ENCODE results near the gene GPRIN3. TPM values are rescaled to one million over a fixed set of nuclear protein-coding genes. Genes with fewer than 3 reads are reported as not detected.

Gene GPRIN3
- total RNA-seq, 1 experiment from 2014 or later = not detected

- Histone ChIP-seq H3K36me3 (ENCODE audit: insufficient read depth, low read length, poor library complexity, severe bottlenecking) (no peaks in the 10 kb centered on the region), H3K4me1 (ENCODE audit: insufficient read depth, low read length, poor library complexity, severe bottlenecking) (no peaks in the 10 kb centered on the region), H3K27me3 (replicated peaks; ENCODE audit: insufficient read depth, low read depth, low read length, poor library complexity) (peaks cover 13% of the 10 kb centered on the region), H3K27ac (ENCODE audit: low read depth, low read length, poor library complexity, severe bottlenecking) (no peak overlapping the region), H3K9me3 (ENCODE audit: low read depth, low read length, poor library complexity, severe bottlenecking) (no peaks in the 10 kb centered on the region), H3K4me3 (ENCODE audit: low read depth, low read length, poor library complexity, severe bottlenecking) (peak overlapping the region; percentile 46)
- no peak for TF ChIP-seq EZH2 (IDR thresholded peaks at IDR 0.05; ENCODE audit: borderline replicate concordance, low read depth, low read length, poor library complexity, severe bottlenecking)
- no peak for TF ChIP-seq CTCF (conservative IDR thresholded peaks at IDR 0.05; ENCODE audit: low read depth, low read length)
- intact Hi-C loops (cut with micrococcal nuclease; ENCODE audit: unreplicated experiment) = no loop called here
- DNase-seq (ENCODE audit: low spot score) = no peak
- ChIA-PET CTCF (no interaction called here), POLR2A (ENCODE audit: low non-redundant PET) (no interaction called here)
- BruUV-seq (replicated peaks) = no TSS peak
Observed at GRCh38 chr4:89307178-89307445, 488 bp downstream of the GPRIN3 start.

- TF ChIP-seq EZH2 (IDR thresholded peaks at IDR 0.05; ENCODE audit: borderline replicate concordance, low read depth, low read length, poor library complexity, severe bottlenecking) (no peak), CTCF (conservative IDR thresholded peaks at IDR 0.05; ENCODE audit: low read depth, low read length) (no peak)
- peaks cover 13% of the 10 kb centered on the region for H3K27me3 ChIP-seq (replicated peaks; ENCODE audit: insufficient read depth, low read depth, low read length, poor library complexity)
- no peaks in the 10 kb centered on the region for H3K36me3 ChIP-seq (ENCODE audit: insufficient read depth, low read length, poor library complexity, severe bottlenecking)
- H3K9me3 ChIP-seq (ENCODE audit: low read depth, low read length, poor library complexity, severe bottlenecking) = no peaks in the 10 kb centered on the region
- DNase-seq (ENCODE audit: low spot score) = no peak
- no TSS peak for BruUV-seq (replicated peaks)
- no peaks in the 10 kb centered on the region for H3K4me1 ChIP-seq (ENCODE audit: insufficient read depth, low read length, poor library complexity, severe bottlenecking)
- H3K27ac ChIP-seq (ENCODE audit: low read depth, low read length, poor library complexity, severe bottlenecking) = no peak overlapping the region
- no peak overlapping the region for H3K4me3 ChIP-seq (ENCODE audit: low read depth, low read length, poor library complexity, severe bottlenecking)
- ChIA-PET CTCF (no interaction called here), POLR2A (ENCODE audit: low non-redundant PET) (no interaction called here)
- intact Hi-C loops (cut with micrococcal nuclease; ENCODE audit: unreplicated experiment) = no loop called here
Observed at GRCh38 chr4:89306486-89307177, 968 bp downstream of the GPRIN3 start.

GRCh38 chr4:89305712-89306437 lies 1.7 kb downstream of the GPRIN3 start:
- CTCF ChIA-PET = no interaction called here
- Histone ChIP-seq H3K36me3 (ENCODE audit: insufficient read depth, low read length, poor library complexity, severe bottlenecking) (no peaks in the 10 kb centered on the region), H3K4me1 (ENCODE audit: insufficient read depth, low read length, poor library complexity, severe bottlenecking) (no peaks in the 10 kb centered on the region), H3K4me3 (ENCODE audit: low read depth, low read length, poor library complexity, severe bottlenecking) (no peak overlapping the region), H3K9me3 (ENCODE audit: low read depth, low read length, poor library complexity, severe bottlenecking) (no peaks in the 10 kb centered on the region), H3K27ac (ENCODE audit: low read depth, low read length, poor library complexity, severe bottlenecking) (no peak overlapping the region), H3K27me3 (replicated peaks; ENCODE audit: insufficient read depth, low read depth, low read length, poor library complexity) (peaks cover 13% of the 10 kb centered on the region)
- DNase-seq (ENCODE audit: low spot score) = no peak
- intact Hi-C loops (cut with micrococcal nuclease; ENCODE audit: unreplicated experiment) = no loop called here
- no peak for TF ChIP-seq CTCF (conservative IDR thresholded peaks at IDR 0.05; ENCODE audit: low read depth, low read length)
- no peak for TF ChIP-seq EZH2 (IDR thresholded peaks at IDR 0.05; ENCODE audit: borderline replicate concordance, low read depth, low read length, poor library complexity, severe bottlenecking)
- BruUV-seq (replicated peaks) = no TSS peak
- POLR2A ChIA-PET (ENCODE audit: low non-redundant PET) = no interaction called here

Measured in A673 (cell line).